HG02763 (cell line): Measurements from ENCODE around the gene LDLRAP1.
"Not testable (repeated sequence)": the region's sequence is repeated elsewhere in the genome, so short reads cannot be mapped to it uniquely, and the experiment has no call there.

ENCODE experiments used
- ATAC-seq: cut with Tn5 transposase; IDR thresholded peaks from one replicate; pipeline ENCODE4 v1.9.1; 2021; ENCODE audit warnings: mild to moderate bottlenecking, moderate library complexity; ENCODE audit not compliant: unreplicated experiment

The LDLRAP1 gene

GRCh38 chr1:25572708-25573590 is 29.5 kb downstream of the LDLRAP1 start:
- ATAC-seq, result no peak

GRCh38 chr1:25573591-25573930 is 30.2 kb downstream of the LDLRAP1 start:
- ATAC-seq, result no peak

GRCh38 chr1:25573961-25574360 is 30.6 kb downstream of the LDLRAP1 start:
- ATAC-seq, result no peak

- no peak for ATAC-seq
Measured at GRCh38 chr1:25575191-25575590, 31.8 kb downstream of the LDLRAP1 start.

GRCh38 chr1:25576459-25577133 is 33.2 kb downstream of the LDLRAP1 start:
- no peak for ATAC-seq

GRCh38 chr1:25577134-25577920 is 33.9 kb downstream of the LDLRAP1 start:
- no peak for ATAC-seq

- no peak for ATAC-seq
Measured at GRCh38 chr1:25579292-25580252, 36.2 kb downstream of the LDLRAP1 start.

GRCh38 chr1:25580927-25581326 is 37.5 kb downstream of the LDLRAP1 start:
- ATAC-seq, result no peak

GRCh38 chr1:25581764-25582163 is 38.4 kb downstream of the LDLRAP1 start:
- ATAC-seq, result no peak

- no peak for ATAC-seq
Measured at GRCh38 chr1:25583519-25584370, 40.3 kb downstream of the LDLRAP1 start.

- no peak for ATAC-seq
Measured at GRCh38 chr1:25586181-25586588, 42.8 kb downstream of the LDLRAP1 start.

- ATAC-seq, result no peak
Measured at GRCh38 chr1:25587290-25587689, 43.9 kb downstream of the LDLRAP1 start.

- ATAC-seq, result not testable (repeated sequence)
Measured at GRCh38 chr1:25588224-25588623, 44.8 kb downstream of the LDLRAP1 start.

GRCh38 chr1:25588786-25589185 is 45.4 kb downstream of the LDLRAP1 start:
- ATAC-seq, result not testable (repeated sequence)

- ATAC-seq, result no peak
Measured at GRCh38 chr1:25590096-25590824, 46.9 kb downstream of the LDLRAP1 start.

- no peak for ATAC-seq
Measured at GRCh38 chr1:25593861-25594260, 50.5 kb downstream of the LDLRAP1 start.

- no peak for ATAC-seq
Measured at GRCh38 chr1:25594971-25595370, 51.6 kb downstream of the LDLRAP1 start.

- not testable (repeated sequence) for ATAC-seq
Measured at GRCh38 chr1:25596641-25597040, 53.2 kb downstream of the LDLRAP1 start.

GRCh38 chr1:25598879-25599278 is 55.5 kb downstream of the LDLRAP1 start:
- ATAC-seq, result no peak
